AG20443 (cell line): ENCODE results near the gene SUSD4.
A peak's percentile ranks its signal among the peaks of the same experiment; 100 is the strongest.
"Not testable (repeated sequence)": the region's sequence is repeated elsewhere in the genome, so short reads cannot be mapped to it uniquely, and the experiment has no call there.

Source experiments
- DNase-seq: peaks from one replicate; pipeline ENCODE4 v3.0.0; 2012; ENCODE audit warnings: low spot score, mixed read lengths

The SUSD4 gene, protein sequence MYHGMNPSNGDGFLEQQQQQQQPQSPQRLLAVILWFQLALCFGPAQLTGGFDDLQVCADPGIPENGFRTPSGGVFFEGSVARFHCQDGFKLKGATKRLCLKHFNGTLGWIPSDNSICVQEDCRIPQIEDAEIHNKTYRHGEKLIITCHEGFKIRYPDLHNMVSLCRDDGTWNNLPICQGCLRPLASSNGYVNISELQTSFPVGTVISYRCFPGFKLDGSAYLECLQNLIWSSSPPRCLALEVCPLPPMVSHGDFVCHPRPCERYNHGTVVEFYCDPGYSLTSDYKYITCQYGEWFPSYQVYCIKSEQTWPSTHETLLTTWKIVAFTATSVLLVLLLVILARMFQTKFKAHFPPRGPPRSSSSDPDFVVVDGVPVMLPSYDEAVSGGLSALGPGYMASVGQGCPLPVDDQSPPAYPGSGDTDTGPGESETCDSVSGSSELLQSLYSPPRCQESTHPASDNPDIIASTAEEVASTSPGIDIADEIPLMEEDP

DNA sequence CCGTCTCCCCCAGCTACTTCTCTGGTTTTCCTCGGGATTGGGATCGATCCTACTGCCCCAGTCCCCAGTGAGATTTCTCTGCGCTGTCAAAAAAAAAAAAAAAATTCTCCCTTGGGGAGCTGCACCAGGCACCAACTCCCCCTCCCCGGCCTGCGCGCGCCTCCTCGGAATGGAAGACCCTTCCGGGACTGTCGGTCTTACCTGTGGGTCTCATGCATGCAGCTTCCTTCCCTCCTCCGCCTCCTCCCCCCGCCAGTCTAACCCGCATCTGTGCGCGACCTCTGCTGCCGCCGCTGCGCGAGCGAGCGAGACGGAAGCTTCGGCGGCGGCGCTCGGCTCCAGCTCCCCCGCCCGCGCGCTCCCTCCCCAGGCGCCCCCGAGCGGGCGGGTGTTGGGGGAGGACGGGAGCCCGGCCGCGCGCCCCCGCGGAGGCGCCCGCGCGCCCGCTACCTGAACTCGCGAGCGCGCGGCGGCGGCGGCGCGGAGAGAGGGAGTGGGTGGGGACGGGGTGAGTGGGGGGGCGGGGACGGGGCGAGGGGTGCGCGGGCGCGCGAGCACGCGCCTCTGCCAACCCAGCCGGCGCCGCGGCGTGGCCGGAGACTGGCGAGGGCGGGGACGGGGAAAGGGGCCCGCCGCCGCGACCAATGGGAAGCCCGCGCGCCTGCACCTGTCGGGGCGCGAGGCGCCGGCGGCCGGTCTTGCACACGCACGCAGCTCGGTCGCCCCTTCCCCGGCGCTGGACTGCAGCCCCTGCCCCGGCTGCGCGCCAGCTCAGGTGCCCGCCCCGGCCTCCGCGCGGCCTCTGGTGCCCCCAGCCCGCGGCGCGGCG lies at the start of gene SUSD4:
Gene SUSD4 (minus strand): TSS at position 321 of the 829 bp plus-strand sequence. CDS start 751 bp downstream, outside the sequence.
- peak; percentile 45 for DNase-seq

DNA sequence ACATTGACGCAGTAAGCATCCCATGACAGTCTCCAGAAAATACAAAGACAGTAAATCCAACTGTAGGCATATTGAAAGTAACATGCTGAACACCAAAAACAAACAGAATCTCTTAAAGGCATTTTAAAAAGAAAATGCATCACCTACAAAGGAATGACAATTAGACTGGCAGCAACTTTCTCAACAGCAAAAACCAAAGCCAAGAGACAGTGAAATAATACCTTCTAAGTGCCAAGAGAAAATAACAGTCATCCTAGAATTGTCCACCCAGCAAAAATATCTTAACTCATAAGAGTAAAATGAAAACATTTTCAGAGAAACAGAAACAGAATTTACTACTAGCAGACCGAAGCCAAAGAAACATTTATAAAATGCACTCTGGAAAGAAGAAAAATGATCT lies 49.2 kb upstream of the SUSD4 start:
- peak; percentile 48 for DNase-seq

DNA sequence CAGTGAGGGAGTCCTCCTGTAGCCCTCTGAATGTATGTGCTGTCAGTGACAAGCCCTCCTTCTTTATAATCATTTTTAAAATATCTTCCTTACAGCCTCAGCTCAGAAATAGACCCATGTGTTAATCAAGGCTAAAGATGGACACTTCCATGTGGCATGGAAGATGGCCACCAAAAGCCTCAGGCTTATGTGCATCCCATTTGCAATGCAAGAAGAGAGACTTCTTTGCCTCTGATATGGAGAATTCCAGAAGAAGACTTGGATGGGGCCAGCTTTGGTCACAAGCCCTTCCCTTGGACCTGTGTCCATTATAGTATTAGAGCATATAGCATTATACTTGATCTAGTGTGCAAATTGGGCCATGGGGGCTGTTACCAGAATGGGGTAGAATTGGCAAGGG lies 47.7 kb upstream of the SUSD4 start:
- no peak for DNase-seq

DNA sequence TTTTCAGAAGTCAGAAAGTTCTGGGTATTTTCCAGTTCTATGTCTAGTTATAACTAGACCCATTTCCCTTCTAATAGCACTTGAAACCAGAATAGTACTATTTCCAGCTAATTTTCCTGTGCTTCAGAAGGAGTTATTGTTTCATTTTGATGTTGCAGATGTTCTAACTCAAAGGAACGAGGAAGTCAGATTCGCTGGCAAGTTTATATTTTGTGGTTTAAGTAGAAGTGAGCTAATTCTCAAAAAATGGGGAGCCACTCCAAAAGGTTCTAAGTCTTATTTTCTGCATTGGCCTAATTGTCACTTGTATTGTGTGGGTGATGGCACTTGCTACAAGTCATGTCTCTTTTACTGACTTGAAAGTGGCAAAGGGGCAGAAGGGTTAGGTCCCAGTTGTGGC lies 47.3 kb upstream of the SUSD4 start:
- peak; percentile 61 for DNase-seq

DNA sequence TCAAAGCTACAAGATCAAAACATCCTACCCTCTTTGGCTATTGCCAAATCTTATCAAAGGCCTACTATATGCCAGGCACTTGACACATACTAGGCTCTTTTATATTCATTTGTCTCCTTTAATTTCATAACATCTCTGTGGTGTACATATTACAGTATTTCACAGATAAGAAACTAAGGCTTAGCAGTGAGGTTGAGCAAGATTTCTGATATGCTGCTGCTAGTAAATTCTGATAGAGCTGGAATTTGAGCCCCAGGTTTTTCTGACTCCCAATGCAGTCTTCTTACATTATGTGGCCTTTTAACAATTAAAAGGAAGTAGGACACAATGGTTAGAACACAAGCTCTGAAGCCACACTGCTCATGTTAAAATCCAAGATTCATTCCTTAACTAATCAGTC lies 46.1 kb upstream of the SUSD4 start:
- DNase-seq: no peak

DNA sequence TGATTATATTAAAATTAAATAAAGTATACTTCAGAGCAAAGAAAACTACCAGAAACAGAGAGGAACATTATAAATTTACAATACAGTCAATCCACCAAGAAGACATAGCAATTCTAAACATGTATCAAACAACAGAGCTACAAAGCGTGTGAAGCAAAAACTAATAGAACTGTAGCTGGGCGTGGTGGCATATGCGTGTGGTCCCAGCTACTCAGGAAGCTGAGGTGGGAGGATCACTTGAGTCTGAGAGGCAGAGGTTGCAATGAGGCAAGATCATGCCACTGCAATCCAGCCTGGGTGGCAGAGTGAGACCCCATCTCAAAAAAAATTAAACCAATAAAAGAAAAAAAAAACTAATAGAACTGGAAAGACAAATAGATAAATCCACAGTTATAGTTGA lies 41.5 kb upstream of the SUSD4 start:
- DNase-seq: no peak

DNA sequence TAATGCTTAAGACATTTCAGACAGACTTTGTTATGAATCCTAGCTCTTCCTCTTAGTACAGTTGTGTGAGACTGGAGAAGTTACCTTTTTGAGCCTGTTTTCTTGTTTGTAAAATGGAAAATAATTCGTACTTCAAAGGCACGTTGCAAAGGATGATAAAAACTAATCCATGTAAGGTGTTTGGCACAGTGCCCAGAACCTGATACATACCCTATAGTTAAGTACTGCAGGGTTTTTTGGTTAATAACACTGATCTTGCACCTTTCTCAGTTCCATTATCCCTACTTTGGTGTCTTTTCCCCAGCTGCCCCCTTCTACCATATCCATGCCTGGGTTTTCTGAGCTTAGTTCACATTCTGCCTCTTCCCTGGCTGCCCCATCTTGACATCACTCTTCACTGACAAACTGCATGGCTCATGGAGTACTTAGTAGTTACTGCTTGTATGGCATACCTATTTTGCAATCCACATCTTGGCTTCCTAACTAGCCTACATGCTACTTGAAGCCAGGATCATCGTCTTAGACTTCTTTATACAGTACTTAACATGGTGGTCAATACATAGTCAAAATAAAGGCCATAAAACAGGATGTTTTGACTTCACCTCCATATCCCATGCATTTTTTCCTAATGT lies 39.3 kb upstream of the SUSD4 start:
- no peak for DNase-seq

DNA sequence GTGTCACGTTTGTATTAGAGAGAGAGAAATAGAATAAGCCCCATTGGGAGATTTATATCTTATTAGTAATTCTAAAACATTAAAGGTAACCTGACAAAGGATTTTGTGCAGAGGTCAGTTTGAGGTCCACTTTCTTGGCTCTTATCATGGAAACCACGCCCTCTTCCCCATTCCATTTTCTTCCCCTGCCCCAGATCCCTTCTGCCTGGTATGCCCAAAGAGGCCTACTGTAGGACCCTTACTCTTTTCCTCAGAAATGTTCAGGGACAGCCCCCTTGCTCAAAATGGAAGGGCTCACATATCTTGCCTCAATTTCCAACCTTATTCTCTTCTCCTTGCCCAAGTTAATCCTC lies 38.8 kb upstream of the SUSD4 start:
- DNase-seq: no peak

DNA sequence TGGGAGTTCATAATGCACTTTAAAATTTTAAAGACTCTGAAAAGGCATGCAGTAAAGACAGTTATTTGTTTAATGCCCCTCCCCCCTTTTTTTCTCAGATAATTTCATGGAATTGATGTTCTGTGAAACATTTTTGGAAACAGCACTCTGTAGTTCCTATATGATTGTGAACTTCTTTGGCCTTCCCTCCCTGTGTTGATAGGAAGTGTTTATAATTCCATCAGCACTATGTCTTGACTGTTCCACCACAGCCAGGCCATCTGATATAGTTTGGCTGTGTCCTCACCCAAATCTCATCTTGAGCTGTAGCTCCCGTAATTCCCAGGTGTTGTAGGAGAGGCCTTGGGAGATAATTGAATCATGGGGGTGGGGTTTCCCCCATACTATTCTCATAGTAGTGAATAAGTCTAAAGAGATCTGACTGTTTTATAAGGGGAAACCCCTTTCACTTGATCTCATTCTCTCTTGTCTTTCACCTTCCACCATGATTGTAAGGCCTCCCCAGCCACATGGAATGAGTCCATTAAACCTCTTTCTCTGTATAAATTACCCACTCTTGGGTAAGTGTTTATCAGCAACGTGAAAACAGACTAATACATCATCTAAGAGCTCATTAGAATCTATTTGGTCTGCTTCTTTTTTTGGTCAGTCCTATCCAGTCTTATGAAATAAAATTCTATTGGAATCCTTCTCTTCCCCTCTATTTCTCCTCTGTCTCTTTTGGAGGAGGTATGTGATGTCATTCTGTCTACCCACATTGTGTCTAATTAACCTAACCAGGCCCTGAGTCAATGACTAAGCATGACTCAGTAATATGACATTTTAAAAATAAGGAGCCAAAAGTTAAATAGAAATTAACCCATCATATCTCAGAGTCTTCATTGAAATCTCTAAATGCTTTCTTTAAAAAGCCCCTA lies 38.2 kb upstream of the SUSD4 start:
- DNase-seq: peak; percentile 89

DNA sequence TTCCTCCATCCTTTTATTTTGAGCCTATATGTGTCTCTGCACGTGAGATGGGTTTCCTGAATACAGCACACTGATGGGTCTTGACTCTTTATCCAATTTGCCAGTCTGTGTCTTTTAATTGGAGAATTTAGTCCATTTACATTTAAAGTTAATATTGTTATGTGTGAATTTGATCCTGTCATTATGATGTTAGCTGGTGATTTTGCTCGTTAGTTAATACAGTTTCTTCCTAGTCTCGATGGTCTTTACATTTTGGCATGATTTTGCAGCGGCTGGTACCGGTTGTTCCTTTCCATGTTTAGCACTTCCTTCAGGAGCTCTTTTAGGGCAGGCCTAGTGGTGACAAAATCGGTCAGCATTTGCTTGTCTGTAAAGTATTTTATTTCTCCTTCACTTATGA lies 35.4 kb upstream of the SUSD4 start:
- not testable (repeated sequence) for DNase-seq

DNA sequence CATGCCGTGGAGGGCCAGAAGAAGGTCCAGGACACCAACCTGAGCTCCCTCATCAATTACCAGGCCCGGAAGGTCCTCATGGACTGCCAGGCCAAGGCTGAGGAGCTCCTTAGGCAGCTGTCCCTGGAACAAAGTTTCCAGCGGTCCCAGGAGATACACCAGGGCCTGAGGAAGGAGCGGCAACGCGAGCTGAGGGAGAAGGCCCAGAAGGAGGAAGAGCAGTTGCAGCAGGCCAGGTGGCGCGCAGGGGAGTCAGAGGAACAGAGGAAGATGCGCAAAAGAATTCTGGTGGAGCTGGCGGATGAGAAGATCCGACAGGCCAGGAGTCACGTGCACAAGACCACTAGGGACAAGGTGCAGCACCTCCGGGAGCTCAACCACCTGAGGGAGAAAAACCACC lies 30.7 kb upstream of the SUSD4 start:
- no peak for DNase-seq

DNA sequence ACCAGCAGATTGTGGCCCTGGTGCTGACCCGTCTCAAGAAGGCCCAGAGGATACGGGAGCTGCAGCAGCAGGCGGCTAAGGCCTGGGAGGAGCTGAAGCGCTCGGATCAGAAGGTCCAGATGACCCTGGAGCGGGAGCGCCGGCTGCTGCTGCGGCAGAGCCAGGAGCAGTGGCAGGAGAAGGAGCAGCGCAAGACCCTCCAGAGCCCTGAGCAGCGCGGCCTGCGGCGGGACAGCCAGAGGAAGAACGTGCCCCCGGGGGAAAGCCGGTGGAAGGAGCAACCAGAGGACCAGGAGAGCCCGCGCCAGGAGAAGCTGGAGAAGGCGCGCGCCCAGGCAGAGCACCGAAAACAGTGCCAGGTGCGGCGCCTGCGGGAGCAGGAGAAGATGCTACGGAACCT lies 30.3 kb upstream of the SUSD4 start:
- no peak for DNase-seq

DNA sequence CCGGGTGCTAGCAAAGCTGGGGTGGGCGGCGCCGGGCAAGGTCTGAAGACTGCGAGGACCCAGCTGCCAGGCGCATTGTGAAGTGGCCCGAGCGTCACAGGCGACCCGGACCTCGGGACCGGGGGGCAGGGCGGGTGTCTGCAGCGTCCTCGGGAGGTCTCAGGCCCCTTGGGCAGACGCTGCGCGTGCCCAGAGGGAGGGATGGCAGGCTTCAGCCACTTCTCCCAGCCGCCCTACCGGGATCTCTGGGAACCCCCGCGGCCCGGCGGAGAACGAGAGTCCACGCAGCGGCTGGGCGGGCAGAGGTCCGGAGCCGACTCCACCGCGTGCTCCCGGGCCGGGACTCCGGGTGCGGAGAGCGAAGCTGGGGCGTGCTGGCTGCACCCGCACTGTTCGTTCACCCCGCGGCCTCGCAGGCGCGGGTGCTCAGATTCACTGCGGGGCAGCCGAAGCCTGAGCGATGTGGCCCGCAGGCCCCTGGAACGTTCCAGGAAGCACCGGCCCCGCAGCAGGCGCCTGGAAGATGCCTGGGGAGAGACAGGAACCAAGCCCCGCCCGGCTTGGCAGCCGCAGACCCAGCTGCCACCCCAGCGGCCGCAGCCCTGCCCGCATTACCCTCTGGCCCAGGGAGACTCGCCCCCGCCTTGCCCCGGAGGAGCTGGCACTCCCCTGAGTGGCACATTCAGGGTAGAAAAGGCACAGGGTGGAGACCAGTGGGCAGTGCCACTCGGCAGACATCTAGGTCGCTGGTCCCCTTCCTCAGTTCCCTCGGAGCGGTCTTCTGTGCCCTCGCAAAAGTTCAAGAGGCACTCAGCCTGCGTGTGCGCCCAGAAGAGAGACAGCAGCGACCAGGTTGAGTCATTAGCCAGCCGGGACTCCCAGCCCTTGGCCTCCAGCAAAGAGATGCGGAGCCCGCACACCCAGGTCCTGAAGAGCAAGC lies 29.6 kb upstream of the SUSD4 start, which contains the start of gene CCDC185:
Gene CCDC185 (plus strand): TSS at position 141 of the 940 bp plus-strand sequence. CDS start 61 bp downstream, at position 202.
- peak; percentile 70 for DNase-seq

DNA sequence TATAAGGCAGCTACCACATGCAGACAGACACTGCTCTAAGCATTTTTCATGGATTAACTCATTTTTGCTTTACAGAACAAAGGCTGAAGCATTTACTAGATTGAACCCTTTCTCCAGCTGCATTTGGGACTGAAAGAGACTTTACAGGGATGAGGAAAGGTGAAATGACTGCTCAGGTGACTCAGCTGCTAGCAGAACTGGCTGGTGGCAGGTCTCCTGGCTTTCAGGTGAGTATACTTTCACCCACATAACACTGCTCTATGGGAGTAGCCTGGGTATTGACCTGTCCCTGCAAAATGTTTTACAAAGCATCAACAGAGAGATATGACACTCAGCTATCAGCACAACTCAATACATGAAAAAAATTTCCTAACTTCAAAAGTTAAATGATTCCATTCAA lies 26.6 kb upstream of the SUSD4 start:
- no peak for DNase-seq

DNA sequence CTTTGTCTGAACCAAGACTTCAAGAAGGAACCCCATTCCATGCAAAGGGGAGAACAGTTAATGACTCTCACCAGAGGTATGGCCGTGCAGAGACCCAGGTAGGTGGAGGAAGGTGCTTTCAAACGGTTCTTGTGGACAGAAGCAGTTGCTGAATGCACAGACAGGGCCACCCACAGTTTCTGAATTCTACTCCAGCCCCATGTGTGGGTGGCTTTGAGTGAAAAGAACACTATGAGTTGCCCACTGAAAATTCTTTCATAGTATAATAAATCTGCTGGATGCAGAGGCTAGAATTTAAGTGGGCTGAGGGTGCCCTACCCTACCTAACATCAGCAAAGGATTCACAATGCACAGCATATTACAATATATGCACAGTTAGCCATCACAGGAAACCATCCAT lies 22.0 kb upstream of the SUSD4 start:
- DNase-seq: no peak

DNA sequence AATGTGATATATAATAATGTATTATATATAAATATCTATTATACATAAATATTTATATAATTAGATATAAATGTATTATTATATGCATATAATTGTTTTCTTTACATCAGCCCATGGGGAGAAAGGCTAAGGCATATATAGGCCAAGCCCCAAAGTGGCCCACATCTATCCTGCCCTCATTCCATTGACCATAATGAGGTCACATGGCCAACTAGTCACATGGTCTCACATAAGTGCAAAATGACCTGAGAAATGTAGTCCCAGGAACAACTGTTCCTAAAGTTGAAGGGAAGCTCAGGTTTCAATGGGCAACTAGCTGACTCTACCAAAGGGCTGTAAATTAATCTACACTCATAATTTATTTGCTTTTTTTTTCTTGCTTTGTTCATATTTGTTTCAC lies 14.8 kb upstream of the SUSD4 start:
- no peak for DNase-seq

DNA sequence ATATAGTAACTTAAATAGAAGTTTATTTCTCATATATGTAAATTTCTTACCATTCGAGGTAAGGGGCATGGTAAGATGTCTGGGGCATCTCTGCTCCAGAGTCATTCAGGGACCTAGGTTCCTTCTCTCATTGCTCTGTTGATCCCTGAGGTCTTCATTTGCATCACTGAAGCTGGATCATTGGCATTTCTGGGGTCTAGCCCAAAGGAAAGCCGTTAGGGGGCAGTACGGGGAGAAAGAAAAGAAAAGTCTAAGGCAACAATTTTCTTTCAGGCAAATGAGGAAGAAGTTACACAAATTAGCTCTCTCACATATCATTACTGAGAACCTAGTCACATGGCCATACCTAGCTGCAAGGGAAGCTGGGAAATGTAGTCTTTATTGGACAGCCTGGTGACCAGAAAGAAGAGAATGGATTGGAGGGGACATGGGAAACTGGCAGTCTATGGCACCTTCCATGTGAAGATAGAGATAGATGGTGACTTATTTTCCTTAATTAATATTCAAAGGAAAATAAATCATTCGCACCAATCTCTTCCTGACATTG lies 10.2 kb upstream of the SUSD4 start:
- DNase-seq: no peak

DNA sequence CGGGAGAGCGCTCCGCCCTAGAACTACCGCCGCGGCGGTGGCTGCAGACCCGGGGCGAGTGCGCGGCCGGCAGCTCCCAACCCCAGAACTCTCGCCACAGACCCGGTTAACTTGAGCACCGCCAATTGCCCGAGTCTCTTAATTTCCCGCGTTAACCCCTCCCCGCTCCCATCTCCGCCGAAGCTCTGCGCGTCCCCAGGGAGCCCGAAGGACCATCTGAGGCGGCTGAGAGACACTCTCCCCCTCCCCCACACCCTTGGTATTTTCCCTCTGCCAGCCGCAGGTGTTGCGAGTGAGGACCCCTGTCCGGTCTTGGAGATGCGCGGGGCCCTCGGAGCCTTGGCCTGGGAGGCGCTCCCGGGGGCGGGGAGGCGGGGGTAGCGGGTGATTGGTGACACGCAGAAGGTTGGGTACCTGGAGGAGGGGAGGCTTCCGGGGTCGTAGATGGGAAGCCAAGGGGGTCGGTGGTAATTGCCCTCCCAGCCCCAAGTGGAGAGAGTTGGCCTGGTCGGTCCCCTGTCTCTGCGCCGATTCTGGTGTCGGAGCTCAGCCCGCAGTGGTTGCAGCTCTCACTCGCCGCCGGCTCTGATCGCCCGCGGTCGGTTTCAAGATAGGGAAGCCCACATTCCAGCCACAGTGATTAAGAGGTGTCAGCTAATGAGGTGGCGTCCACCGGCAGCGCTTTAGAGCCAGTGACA lies 858 bp upstream of the SUSD4 start:
- peak; percentile 23 for DNase-seq

DNA sequence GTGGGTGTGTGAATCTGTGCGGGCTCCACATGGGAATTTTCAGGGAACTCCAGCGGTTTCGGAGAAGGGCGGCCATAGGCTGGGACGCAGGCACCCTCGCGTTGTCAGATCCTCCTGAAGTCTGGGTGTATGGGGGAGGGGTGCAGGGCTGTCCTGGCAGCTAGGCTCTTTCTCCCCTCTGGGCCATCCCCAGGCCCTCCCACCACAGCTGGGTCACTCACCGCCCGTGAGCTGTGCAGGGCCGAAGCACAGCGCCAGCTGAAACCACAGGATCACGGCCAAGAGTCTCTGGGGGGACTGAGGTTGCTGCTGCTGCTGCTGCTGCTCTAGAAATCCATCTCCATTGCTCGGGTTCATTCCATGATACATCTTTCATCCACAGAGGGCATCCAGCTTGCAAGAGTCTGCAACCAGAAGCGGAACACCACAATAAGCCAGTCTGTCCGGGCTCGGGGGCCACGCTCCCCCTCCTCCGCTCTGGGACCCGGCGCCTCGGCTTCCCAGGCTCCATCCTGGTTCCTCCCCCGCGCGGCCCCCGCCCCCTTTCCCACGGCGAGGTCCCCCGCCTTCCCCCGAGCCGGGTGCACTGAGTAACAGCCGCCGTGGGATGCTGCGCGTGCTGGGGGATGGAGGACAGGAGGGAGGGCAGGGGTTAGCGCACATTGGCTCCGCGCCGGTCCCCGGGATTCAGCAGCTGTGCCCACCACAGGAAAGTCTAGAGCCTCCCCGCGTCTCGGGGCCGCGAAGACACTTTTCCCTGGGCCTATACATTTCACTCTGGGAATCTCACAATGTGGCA lies 720 bp downstream of the SUSD4 start:
- DNase-seq: peak; percentile 34
